Ascending aorta (tissue), 2 donors: ENCODE data around the gene COPG2. TPM values are rescaled to one million over a fixed set of nuclear protein-coding genes. Genes with fewer than 3 reads are reported as not detected.

Experiments
- DNase-seq, 2 donors: peaks; one replicate each; pipeline ENCODE4 v3.0.0-alpha.2; 2019; ENCODE audit warnings: low spot score in 2 of 2
- H3K27ac ChIP-seq, 2 donors: fragments of 200-600 bp; sonication (generic); one replicate each; pipeline ENCODE4 v1.5.1; 2016 to 2017; ENCODE audit warnings: mild to moderate bottlenecking in 1 of 2
- H3K27me3 ChIP-seq: fragments of 200-600 bp; sonication (generic); one replicate; pipeline ENCODE4 v1.5.1; 2017
- H3K36me3 ChIP-seq, 2 donors: fragments of 200-600 bp; sonication (generic); one replicate each; pipeline ENCODE4 v1.5.1; 2016
- H3K4me1 ChIP-seq, 2 donors: fragments of 200-600 bp; sonication (generic); one replicate each; pipeline ENCODE4 v1.5.1; 2016 to 2017; ENCODE audit warnings: mild to moderate bottlenecking in 1 of 2
- H3K4me3 ChIP-seq, 2 donors: fragments of 200-600 bp; sonication (generic); one replicate each; pipeline ENCODE4 v1.5.1; 2016 to 2017; ENCODE audit warnings: mild to moderate bottlenecking in 1 of 2
- H3K9me3 ChIP-seq, 2 donors: fragments of 200-600 bp; sonication (generic); one replicate each; pipeline ENCODE4 v1.5.1; 2016
- intact Hi-C: fragments of 100-400 bp; cut with DNase I; formaldehyde crosslinking; loops from one replicate; pipeline ENCODE4 v1.15.1; 2023
- total RNA-seq: library from RNA; depleted of rRNA; stranded (reverse); fragments of >200 nt; gene quantifications from one replicate; pipeline ENCODE4 v1.1.0, GENCODE V29; 2016
- TF ChIP-seq, protein P1 (sequence below), 3 experiments: fragments of 200-600 bp in 2 of 3; fragments of 450-650 bp in 1 of 3; sonication (generic) in 2 of 3; IDR thresholded peaks; one replicate each; pipeline ENCODE4 v1.5.1; 2016 to 2019; ENCODE audit warnings: antibody characterized with exemption in 3 of 3, mild to moderate bottlenecking in 1 of 3, moderate library complexity in 1 of 3

The COPG2 gene
- total RNA-seq, 1 donor from 2014 or later, result 5.4 TPM

- no peaks in the 10 kb centered on the region for H3K4me1 ChIP-seq
- no peak overlapping the region for H3K27ac ChIP-seq
- no peak for DNase-seq
- TF ChIP-seq, protein P1, sequence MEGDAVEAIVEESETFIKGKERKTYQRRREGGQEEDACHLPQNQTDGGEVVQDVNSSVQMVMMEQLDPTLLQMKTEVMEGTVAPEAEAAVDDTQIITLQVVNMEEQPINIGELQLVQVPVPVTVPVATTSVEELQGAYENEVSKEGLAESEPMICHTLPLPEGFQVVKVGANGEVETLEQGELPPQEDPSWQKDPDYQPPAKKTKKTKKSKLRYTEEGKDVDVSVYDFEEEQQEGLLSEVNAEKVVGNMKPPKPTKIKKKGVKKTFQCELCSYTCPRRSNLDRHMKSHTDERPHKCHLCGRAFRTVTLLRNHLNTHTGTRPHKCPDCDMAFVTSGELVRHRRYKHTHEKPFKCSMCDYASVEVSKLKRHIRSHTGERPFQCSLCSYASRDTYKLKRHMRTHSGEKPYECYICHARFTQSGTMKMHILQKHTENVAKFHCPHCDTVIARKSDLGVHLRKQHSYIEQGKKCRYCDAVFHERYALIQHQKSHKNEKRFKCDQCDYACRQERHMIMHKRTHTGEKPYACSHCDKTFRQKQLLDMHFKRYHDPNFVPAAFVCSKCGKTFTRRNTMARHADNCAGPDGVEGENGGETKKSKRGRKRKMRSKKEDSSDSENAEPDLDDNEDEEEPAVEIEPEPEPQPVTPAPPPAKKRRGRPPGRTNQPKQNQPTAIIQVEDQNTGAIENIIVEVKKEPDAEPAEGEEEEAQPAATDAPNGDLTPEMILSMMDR (IDR thresholded peaks at IDR 0.05), result no peak
- no peak overlapping the region for H3K4me3 ChIP-seq
- no peaks in the 10 kb centered on the region for H3K27me3 ChIP-seq
- H3K9me3 ChIP-seq, result no peaks in the 10 kb centered on the region
- intact Hi-C loops, result no loop called here
- H3K36me3 ChIP-seq, result peaks cover 6 to 24% of the 10 kb centered on the region in 2 donors
Measured at GRCh38 chr7:130650611-130651120, 17.9 kb downstream of the COPG2 start.

GRCh38 chr7:130649004-130649790, 19.4 kb downstream of the COPG2 start:
- Histone ChIP-seq H3K9me3 (no peaks in the 10 kb centered on the region), H3K4me3 (no peak overlapping the region), H3K27me3 (no peaks in the 10 kb centered on the region), H3K36me3 (peaks cover 6 to 30% of the 10 kb centered on the region in 2 donors), H3K27ac (no peak overlapping the region), H3K4me1 (no peaks in the 10 kb centered on the region)
- TF ChIP-seq, protein P1 (IDR thresholded peaks at IDR 0.05), result no peak
- DNase-seq, result no peak
- intact Hi-C loops, result no loop called here

GRCh38 chr7:130648580-130648979, 20.0 kb downstream of the COPG2 start:
- Histone ChIP-seq H3K27me3 (no peaks in the 10 kb centered on the region), H3K36me3 (peaks cover 6 to 30% of the 10 kb centered on the region in 2 donors), H3K4me1 (no peaks in the 10 kb centered on the region), H3K4me3 (no peak overlapping the region), H3K9me3 (no peaks in the 10 kb centered on the region), H3K27ac (no peak overlapping the region)
- intact Hi-C loops, result no loop called here
- TF ChIP-seq, protein P1 (IDR thresholded peaks at IDR 0.05), result no peak
- DNase-seq, result no peak

DNA sequence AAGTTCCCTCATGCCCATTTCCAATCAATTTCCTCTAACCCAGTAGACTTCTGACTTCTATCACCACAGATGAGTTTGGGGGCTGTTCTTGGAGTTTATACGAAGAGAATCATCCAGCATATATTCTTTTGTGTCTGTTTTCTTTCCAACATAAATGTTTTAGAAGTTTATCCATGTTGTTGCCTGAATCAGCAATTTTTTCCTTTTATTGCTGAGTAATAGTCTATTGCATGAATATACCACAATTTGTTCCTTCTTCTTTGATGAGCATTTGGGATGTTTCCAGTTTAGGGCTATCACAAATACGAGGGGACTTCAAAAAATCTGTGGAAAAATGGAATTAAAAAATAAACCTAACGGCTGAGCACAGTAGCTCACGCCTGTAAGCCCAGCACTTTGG, 26.2 kb downstream of the COPG2 start:
- Histone ChIP-seq H3K4me1 (no peaks in the 10 kb centered on the region), H3K36me3 (peaks cover 0 to 27% of the 10 kb centered on the region in 2 donors), H3K27ac (no peak overlapping the region), H3K9me3 (peaks cover 0 to 3% of the 10 kb centered on the region in 2 donors), H3K27me3 (no peaks in the 10 kb centered on the region), H3K4me3 (no peak overlapping the region)
- DNase-seq, result no peak
- TF ChIP-seq, protein P1 (IDR thresholded peaks at IDR 0.05), result no peak
- intact Hi-C loops, result no loop called here

- Histone ChIP-seq H3K36me3 (peaks cover 0 to 27% of the 10 kb centered on the region in 2 donors), H3K27ac (no peak overlapping the region), H3K27me3 (no peaks in the 10 kb centered on the region), H3K4me3 (no peak overlapping the region), H3K9me3 (peaks cover 0 to 7% of the 10 kb centered on the region in 2 donors), H3K4me1 (no peaks in the 10 kb centered on the region)
- no peak for DNase-seq
- TF ChIP-seq, protein P1 (IDR thresholded peaks at IDR 0.05), result no peak
- intact Hi-C loops, result no loop called here
Measured at GRCh38 chr7:130641497-130641896, 27.1 kb downstream of the COPG2 start.
